Gastroesophageal sphincter (tissue), 4 donors: ENCODE results near the gene BCR. TPM values are rescaled to one million over a fixed set of nuclear protein-coding genes. Genes with fewer than 3 reads are reported as not detected.

ENCODE experiments used
- ATAC-seq: fragments of 150-250 bp; one replicate; pipeline ENCODE4 v1.9.1; 2016; ENCODE audit warnings: mild to moderate bottlenecking, moderate library complexity
- H3K27ac ChIP-seq, 4 donors: fragments of 200-600 bp; sonication (generic) in 3 of 4; 1 replicate in 3 of 4; 2 replicates in 1 of 4; pipeline ENCODE4 v1.5.1; 2016 to 2019
- H3K27me3 ChIP-seq: fragments of 200-600 bp; sonication (generic); one replicate; pipeline ENCODE4 v1.5.1; 2019
- H3K36me3 ChIP-seq, 2 donors: fragments of 200-600 bp; sonication (generic); one replicate each; pipeline ENCODE4 v1.5.1; 2019; ENCODE audit warnings: control low read depth in 1 of 2
- H3K4me1 ChIP-seq, 3 donors: fragments of 200-600 bp; sonication (generic); 1 replicate in 2 of 3; 2 replicates in 1 of 3; pipeline ENCODE4 v1.5.1; 2016 to 2019; ENCODE audit warnings: control low read depth in 2 of 3
- H3K4me3 ChIP-seq, 2 donors: fragments of 200-600 bp; sonication (generic); one replicate each; pipeline ENCODE4 v1.5.1; 2019; ENCODE audit warnings: mild to moderate bottlenecking in 1 of 2, moderate library complexity in 1 of 2
- H3K9me3 ChIP-seq, 3 donors: fragments of 200-600 bp; sonication (generic); one replicate each; pipeline ENCODE4 v1.5.1; 2017 to 2019; ENCODE audit warnings: control low read depth in 2 of 3
- CTCF ChIP-seq, 4 experiments: fragments of 200-600 bp in 2 of 4; fragments of 450-650 bp in 2 of 4; sonication (generic) in 1 of 4; IDR thresholded peaks; one replicate each; pipeline ENCODE4 v1.5.1; 2017 to 2019; ENCODE audit warnings: antibody characterized with exemption in 4 of 4, mild to moderate bottlenecking in 2 of 4, moderate library complexity in 2 of 4
- EP300 ChIP-seq: sonication (generic); formaldehyde crosslinking; IDR thresholded peaks from one replicate; pipeline ENCODE4 v1.6.1; 2017; ENCODE audit warnings: antibody characterized with exemption, mild to moderate bottlenecking
- POLR2A ChIP-seq, 2 donors: fragments of 450-650 bp; IDR thresholded peaks; one replicate each; pipeline ENCODE4 v1.6.1; 2017; ENCODE audit warnings: antibody characterized with exemption in 2 of 2, mild to moderate bottlenecking in 2 of 2, moderate library complexity in 1 of 2
- POLR2AphosphoS5 ChIP-seq: sonication (generic); formaldehyde crosslinking; IDR thresholded peaks from one replicate; pipeline ENCODE4 v1.6.1; 2017; ENCODE audit warnings: antibody characterized with exemption
- WGBS, 2 donors: methylation state at CpG; one replicate each; pipeline ENCODE4 v1.1.5; 2018; ENCODE audit warnings: low coverage in 1 of 2; 5-methylcytosine and 5-hydroxymethylcytosine counted together
- total RNA-seq, 4 donors: library from RNA; depleted of rRNA; stranded (reverse); fragments of >200 nt; gene quantifications; one replicate each; pipeline ENCODE4 v1.1.0, GENCODE V29; 2016

The BCR gene
- total RNA-seq, 4 donors from 2014 or later, result 39.2 to 81.1 (median 46.2) TPM

GRCh38 chr22:23281406-23282088, 101.2 kb downstream of the BCR start:
- WGBS, 2 donors, result 0 to 10% methylated on average over 2 of the region's 21 CpGs
- H3K9me3 ChIP-seq, result no peaks in the 10 kb centered on the region
- no peaks in the 10 kb centered on the region for H3K27me3 ChIP-seq
- H3K4me3 ChIP-seq, result peak overlapping the region in 1 of 2 donors; percentile 27
- H3K36me3 ChIP-seq, result peaks cover 0 to 80% of the 10 kb centered on the region in 2 donors
- peaks cover 0 to 85% (median 34%) of the 10 kb centered on the region in 3 donors for H3K4me1 ChIP-seq
- TF ChIP-seq EP300 (no peak), POLR2AphosphoS5 (no peak), POLR2A (IDR thresholded peaks at IDR 0.05) (peak in 1 of 2 donors; percentile 12), CTCF (IDR thresholded peaks at IDR 0.05) (peak in 3 of 4 experiments; percentile 97 to 98 (median 98))
- peak overlapping the region; percentile 55 to 93 (median 90) for H3K27ac ChIP-seq
- ATAC-seq, result peak; percentile 79

- 40% methylated on average over 1 of the region's 16 CpGs; no CpG with 5 or more reads in 1 of the 2 donors for WGBS, 2 donors
- Histone ChIP-seq H3K27me3 (no peaks in the 10 kb centered on the region), H3K4me1 (peaks cover 0 to 85% (median 34%) of the 10 kb centered on the region in 3 donors), H3K27ac (peak overlapping the region; percentile 55 to 93 (median 90)), H3K4me3 (peak overlapping the region in 1 of 2 donors; percentile 27), H3K36me3 (peaks cover 0 to 80% of the 10 kb centered on the region in 2 donors), H3K9me3 (no peaks in the 10 kb centered on the region)
- TF ChIP-seq CTCF (IDR thresholded peaks at IDR 0.05) (peak in 1 of 4 experiments; percentile 27), POLR2AphosphoS5 (peak; percentile 88), POLR2A (IDR thresholded peaks at IDR 0.05) (no peak), EP300 (no peak)
- ATAC-seq, result peak; percentile 85
These were observed 101.8 kb downstream of the BCR start for GRCh38 chr22:23282089-23282501.

- no peak for TF ChIP-seq POLR2AphosphoS5
- no peak for TF ChIP-seq EP300
- TF ChIP-seq CTCF (IDR thresholded peaks at IDR 0.05), result no peak
- TF ChIP-seq POLR2A (IDR thresholded peaks at IDR 0.05), result no peak
- H3K36me3 ChIP-seq, result peaks cover 0 to 80% of the 10 kb centered on the region in 2 donors
- no peak overlapping the region for H3K4me3 ChIP-seq
- no peak for ATAC-seq
- peaks cover 0 to 85% (median 34%) of the 10 kb centered on the region in 3 donors for H3K4me1 ChIP-seq
- no peaks in the 10 kb centered on the region for H3K9me3 ChIP-seq
- peak overlapping the region; percentile 21 to 93 (median 90) for H3K27ac ChIP-seq
- no peaks in the 10 kb centered on the region for H3K27me3 ChIP-seq
- no CpG with 5 or more reads among the region's 10 CpGs for WGBS, 2 donors
These were observed 102.2 kb downstream of the BCR start for GRCh38 chr22:23282516-23282915.

GRCh38 chr22:23282986-23283385, 102.7 kb downstream of the BCR start:
- H3K4me3 ChIP-seq, result no peak overlapping the region
- no peaks in the 10 kb centered on the region for H3K27me3 ChIP-seq
- peaks cover 0 to 80% of the 10 kb centered on the region in 2 donors for H3K36me3 ChIP-seq
- peaks cover 0 to 84% (median 34%) of the 10 kb centered on the region in 3 donors for H3K4me1 ChIP-seq
- no peak for ATAC-seq
- TF ChIP-seq POLR2AphosphoS5, result no peak
- TF ChIP-seq CTCF (IDR thresholded peaks at IDR 0.05), result no peak
- H3K27ac ChIP-seq, result peak overlapping the region; percentile 21 to 93 (median 90)
- no peaks in the 10 kb centered on the region for H3K9me3 ChIP-seq
- 100% methylated on average over 1 of the region's 11 CpGs; no CpG with 5 or more reads in 1 of the 2 donors for WGBS, 2 donors
